Activated CD4-positive, alpha-beta T cell treated with anti-CD3 and anti-CD28 coated beads, Interleukin-2, amount 10 ng/mL, durations not matched to agents 7 days and 5 days (primary cell): ENCODE data around the gene TTLL6. TPM values are rescaled to one million over a fixed set of nuclear protein-coding genes. Genes with fewer than 3 reads are reported as not detected.

Source experiments
- CTCF ChIA-PET: fragments of 350-600 bp; sonication (Branson Sonifier 250); formaldehyde crosslinking; loops from one replicate; lab custom pipeline; 2021; ENCODE audit warnings: antibody characterized with exemption; lab: Charles Lee
- POLR2A ChIA-PET: fragments of 350-600 bp; sonication (Branson Sonifier 250); formaldehyde crosslinking; loops from one replicate; lab custom pipeline; 2021; ENCODE audit warnings: antibody characterized with exemption; lab: Charles Lee
- DNase-seq: peaks from one replicate; pipeline ENCODE4 v3.0.0-alpha.2; 2020
- H3K27ac Mint-ChIP-seq: one replicate; pipeline ENCODE4 v1.8.0; 2021; ENCODE audit warnings: mild to moderate bottlenecking, moderate library complexity, mixed read lengths
- H3K27me3 Mint-ChIP-seq: one replicate; pipeline ENCODE4 v1.8.0; 2021; ENCODE audit warnings: mixed read lengths
- H3K36me3 Mint-ChIP-seq: one replicate; pipeline ENCODE4 v1.8.0; 2021; ENCODE audit warnings: low read depth, mixed read lengths
- H3K4me1 Mint-ChIP-seq: one replicate; pipeline ENCODE4 v1.8.0; 2021; ENCODE audit warnings: mixed read lengths
- H3K4me3 Mint-ChIP-seq: one replicate; pipeline ENCODE4 v1.8.0; 2021; ENCODE audit warnings: mild to moderate bottlenecking, moderate library complexity, mixed read lengths
- H3K9me3 Mint-ChIP-seq: one replicate; pipeline ENCODE4 v1.8.0; 2021; ENCODE audit warnings: mixed read lengths
- microRNA-seq: library from miRNA; unstranded; fragments of <30 nt; microRNA quantifications from one replicate; pipeline ENCODE4 v1.2.0, GENCODE V29; 2021; ENCODE audit warnings: borderline microRNAs expressed, borderline replicate concordance
- total RNA-seq, 2 experiments: library from RNA; stranded (reverse); gene quantifications; one replicate each; pipeline ENCODE4 v1.2.3, GENCODE V29; 2021

TTLL6 gene
- total RNA-seq, 2 experiments from 2014 or later = not detected

- Mint-ChIP-seq H3K4me3 (no peak overlapping the region), H3K27ac (no peak overlapping the region), H3K4me1 (peaks cover 20% of the 10 kb centered on the region), H3K9me3 (no peaks in the 10 kb centered on the region), H3K27me3 (peaks cover 77% of the 10 kb centered on the region), H3K36me3 (no peaks in the 10 kb centered on the region)
- CTCF ChIA-PET = interaction anchor here (0.8 kb wide), 1 partner anchor 14 kb away, joined by 3 read pairs; no protein-coding TSS in a partner anchor
- no peak for DNase-seq
- POLR2A ChIA-PET = no interaction called here
These were observed 101.3 kb downstream of the TTLL6 start for GRCh38 chr17:48715496-48716399.

Small RNAs within 50 kb of the gene (microRNA-seq; reads per million reads assigned to microRNA genes)
- gene MIR3185 = not detected

Other genes with a start within 250 kb of the TTLL6 start
- gene HOXB4, start 238.9 kb downstream of the TTLL6 start, total RNA-seq = 1 to 10 TPM; 3.3 to 3.6 TPM
- 1 to 10 TPM; 3.1 to 4.5 TPM for gene HOXB3, start 227.0 kb downstream of the TTLL6 start, total RNA-seq
- not detected for gene HOXB5, start 223.4 kb downstream of the TTLL6 start, total RNA-seq
- gene HOXB6, start 212.2 kb downstream of the TTLL6 start, total RNA-seq = not detected
- gene HOXB7, start 206.2 kb downstream of the TTLL6 start, total RNA-seq = under 1 TPM; 0.25 to 0.30 TPM
- not detected for gene HOXB8, start 201.9 kb downstream of the TTLL6 start, total RNA-seq
- gene HOXB9, start 190.9 kb downstream of the TTLL6 start, total RNA-seq = not detected
- gene PRAC1, start 94.7 kb downstream of the TTLL6 start, total RNA-seq = not detected
- gene PRAC2, start 94.0 kb downstream of the TTLL6 start, total RNA-seq = not detected
- gene HOXB13, start 88.5 kb downstream of the TTLL6 start, total RNA-seq = not detected
- gene CALCOCO2, start 13.8 kb upstream of the TTLL6 start, total RNA-seq = 100 to 1,000 TPM; 171 to 214 TPM
- gene ATP5MC1, start 75.6 kb upstream of the TTLL6 start, total RNA-seq = 10 to 100 TPM; 64.1 to 85.5 TPM
- gene UBE2Z, start 91.2 kb upstream of the TTLL6 start, total RNA-seq = 10 to 100 TPM; 74.5 to 76.5 TPM
- gene SNF8, start 127.6 kb upstream of the TTLL6 start, total RNA-seq = 100 to 1,000 TPM in 1 of 2 experiments, 10 to 100 TPM in 1; 73.0 to 101 TPM
- gene GIP, start 151.4 kb upstream of the TTLL6 start, total RNA-seq = not detected
- gene IGF2BP1, start 180.2 kb upstream of the TTLL6 start, total RNA-seq = under 1 TPM in 1 of 2 experiments, not detected in 1; 0.04 TPM